H1 (cell line): Measurements from ENCODE around the gene PHC2. TPM values are rescaled to one million over a fixed set of nuclear protein-coding genes. Genes with fewer than 3 reads are reported as not detected.
A peak's percentile ranks its signal among the peaks of the same experiment; 100 is the strongest.

Source experiments
- BCL11A ChIP-seq, 2 experiments: IDR thresholded peaks; one replicate each; pipeline ENCODE4 v1.6.1; 2011; ENCODE audit warnings: low read depth in 2 of 2, low read length in 2 of 2, mild to moderate bottlenecking in 2 of 2
- BRCA1 ChIP-seq: IDR thresholded peaks from 2 replicates; pipeline ENCODE4 v1.6.1; 2012; ENCODE audit warnings: low read depth, low read length, improper control_type of control experiment
- POLR2A ChIP-seq, 2 experiments: IDR thresholded peaks; 1 replicate in 1 of 2; 2 replicates in 1 of 2; pipeline ENCODE4 v1.6.1; 2011; ENCODE audit warnings: low read depth in 2 of 2, low read length in 2 of 2, mild to moderate bottlenecking in 2 of 2; ENCODE audit errors: control extremely low read depth in 1 of 2
- SUZ12 ChIP-seq: fragments of 200-600 bp; sonication (generic); IDR thresholded peaks from 2 replicates; pipeline ENCODE4 v1.6.1; 2012; ENCODE audit warnings: mild to moderate bottlenecking, inconsistent platforms, low read length, moderate library complexity, mixed read lengths
- polyA plus RNA-seq, 7 experiments: library from polyadenylated mRNA; depleted of rRNA in 3 of 7; stranded (reverse) in 5 of 7; unstranded in 2 of 7; fragments of >200 nt in 5 of 7; fragments of 200-250 nt in 2 of 7; gene quantifications; 1 replicate in 5 of 7; 2 replicates in 1 of 7; 4 replicates in 1 of 7; pipeline versions ENCODE4 v1.2.1 to v1.2.3, GENCODE V29; 2011 to 2013; ENCODE audit warnings: missing spikeins in 2 of 7, mixed read lengths in 2 of 7
- total RNA-seq: library from RNA; stranded (reverse); fragmentation: NEBNext Ultra II Directional; extraction: Animal tissue kit (Norgen Biotek cat#: 25700); gene quantifications from 2 replicates; pipeline ENCODE4 v1.2.1, GENCODE V29; 2021

PHC2 gene
- total and polyA plus RNA-seq, 2 of the 8 experiments (the other 6 are each of a cell fraction or from before 2014, with no cell fraction given) = 5.6 to 14.2 TPM

GRCh38 chr1:33338440-33339211 lies 92.3 kb downstream of the PHC2 start (continued):
- no peak for TF ChIP-seq POLR2A (IDR thresholded peaks at IDR 0.05; ENCODE audit: control extremely low read depth in 1 of 2, low read depth in 2 of 2, low read length in 2 of 2)
- TF ChIP-seq BCL11A (IDR thresholded peaks at IDR 0.05; ENCODE audit: low read depth in 2 of 2, low read length in 2 of 2) = no peak
- TF ChIP-seq SUZ12 = 0 out of 2 replicates have a peak, but pooled peaks have one; percentile 4
- TF ChIP-seq BRCA1 = no peak
